ENCODE data around the gene UNC45A. TPM values are rescaled to one million over a fixed set of nuclear protein-coding genes. Genes with fewer than 3 reads are reported as not detected.

The UNC45A gene
- total and polyA plus RNA-seq, 2 of the 13 experiments (the other 11 are each of a cell fraction or from before 2014, with no cell fraction given): 33.8 to 39.7 TPM

- TF ChIP-seq, protein P1, sequence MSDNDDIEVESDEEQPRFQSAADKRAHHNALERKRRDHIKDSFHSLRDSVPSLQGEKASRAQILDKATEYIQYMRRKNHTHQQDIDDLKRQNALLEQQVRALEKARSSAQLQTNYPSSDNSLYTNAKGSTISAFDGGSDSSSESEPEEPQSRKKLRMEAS (IDR thresholded peaks at IDR 0.05): no peak
- TF ChIP-seq KDM4B (CRISPR knock-in tag; IDR thresholded peaks at IDR 0.05): no peak
- TF ChIP-seq, protein P2, sequence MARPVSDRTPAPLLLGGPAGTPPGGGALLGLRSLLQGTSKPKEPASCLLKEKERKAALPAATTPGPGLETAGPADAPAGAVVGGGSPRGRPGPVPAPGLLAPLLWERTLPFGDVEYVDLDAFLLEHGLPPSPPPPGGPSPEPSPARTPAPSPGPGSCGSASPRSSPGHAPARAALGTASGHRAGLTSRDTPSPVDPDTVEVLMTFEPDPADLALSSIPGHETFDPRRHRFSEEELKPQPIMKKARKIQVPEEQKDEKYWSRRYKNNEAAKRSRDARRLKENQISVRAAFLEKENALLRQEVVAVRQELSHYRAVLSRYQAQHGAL (CRISPR knock-in tag; IDR thresholded peaks at IDR 0.05; ENCODE audit: not compliant biosample characterization): no peak
- TF ChIP-seq MTA3 (CRISPR knock-in tag; IDR thresholded peaks at IDR 0.05): no peak
- peak; percentile 35; the same call in 1 of the 2 replicates for TF ChIP-seq SRY (CRISPR knock-in tag; IDR thresholded peaks at IDR 0.05)
- TF ChIP-seq RBM22 (optimal IDR thresholded peaks at IDR 0.05; ENCODE audit: low read length): no peak
- TF ChIP-seq FIP1L1 (IDR thresholded peaks at IDR 0.05; ENCODE audit: borderline replicate concordance, insufficient read depth, low read depth, low read length): no peak
- peak; percentile 26 for TF ChIP-seq ASH2L (IDR thresholded peaks at IDR 0.05; ENCODE audit: insufficient read length, low read depth, low read length)
- 0 out of 2 replicates have a peak, but pooled peaks have one; percentile 38 for TF ChIP-seq ISL2 (CRISPR knock-in tag; IDR thresholded peaks at IDR 0.05)
- no peak for TF ChIP-seq CCAR2 (optimal IDR thresholded peaks at IDR 0.05; ENCODE audit: low read depth, low read length)
- no peak for TF ChIP-seq ZNF282 (IDR thresholded peaks at IDR 0.05; ENCODE audit: partially characterized antibody)
- no peak; the same call in 1 of the 2 replicates for TF ChIP-seq NCOA2 (CRISPR knock-in tag; IDR thresholded peaks at IDR 0.05)
- TF ChIP-seq ZNF30 (CRISPR knock-in tag; IDR thresholded peaks at IDR 0.05): no peak
- TF ChIP-seq KMT2B (CRISPR knock-in tag; IDR thresholded peaks at IDR 0.05): no peak; the same call in 1 of the 2 replicates
- TF ChIP-seq, protein P3, sequence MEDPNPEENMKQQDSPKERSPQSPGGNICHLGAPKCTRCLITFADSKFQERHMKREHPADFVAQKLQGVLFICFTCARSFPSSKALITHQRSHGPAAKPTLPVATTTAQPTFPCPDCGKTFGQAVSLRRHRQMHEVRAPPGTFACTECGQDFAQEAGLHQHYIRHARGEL (CRISPR knock-in tag; IDR thresholded peaks at IDR 0.05): no peak
- no peak for TF ChIP-seq ZNF83 (CRISPR knock-in tag; IDR thresholded peaks at IDR 0.05; ENCODE audit: borderline replicate concordance)
- 0 out of 2 replicates have a peak, but pooled peaks have one; percentile 25 for TF ChIP-seq TP53 (CRISPR knock-in tag; conservative IDR thresholded peaks at IDR 0.05)
- TF ChIP-seq SP140L (CRISPR knock-in tag; IDR thresholded peaks at IDR 0.05; ENCODE audit: borderline replicate concordance): no peak
- TF ChIP-seq ZNF780A (CRISPR knock-in tag; IDR thresholded peaks at IDR 0.05): no peak
- no peak for TF ChIP-seq ZNF790 (CRISPR knock-in tag; IDR thresholded peaks at IDR 0.05; ENCODE audit: borderline replicate concordance)
- TF ChIP-seq ZNF367 (CRISPR knock-in tag; IDR thresholded peaks at IDR 0.05; ENCODE audit: borderline replicate concordance): no peak
- no peak for TF ChIP-seq ZNF704 (CRISPR knock-in tag; IDR thresholded peaks at IDR 0.05; ENCODE audit: borderline replicate concordance)
- 0 out of 2 replicates have a peak, but pooled peaks have one; percentile 20 for TF ChIP-seq KLF11 (CRISPR knock-in tag; IDR thresholded peaks at IDR 0.05)
- no peak for TF ChIP-seq ZNF12 (CRISPR knock-in tag; IDR thresholded peaks at IDR 0.05)
- TF ChIP-seq ZFY (CRISPR knock-in tag; IDR thresholded peaks at IDR 0.05): peak; percentile 81
- no peak for TF ChIP-seq NFIC (IDR thresholded peaks at IDR 0.05; ENCODE audit: low read length)
- TF ChIP-seq HNRNPK (IDR thresholded peaks at IDR 0.05; ENCODE audit: low read depth, low read length, poor library complexity, severe bottlenecking): peak; percentile 68
- no peak for TF ChIP-seq ZNF124 (CRISPR knock-in tag; IDR thresholded peaks at IDR 0.05)
- no peak for TF ChIP-seq MED1 (CRISPR knock-in tag; IDR thresholded peaks at IDR 0.05)
- TF ChIP-seq NAIF1 (CRISPR knock-in tag; IDR thresholded peaks at IDR 0.05; ENCODE audit: borderline replicate concordance): 0 out of 2 replicates have a peak, but pooled peaks have one; percentile 29
Observed at GRCh38 chr15:90934949-90935751, at the start of gene UNC45A (continued).

Data from HepG2 (cell line).